ENCODE measurements around the gene CDK16.
"Not testable (repeated sequence)": the region's sequence is repeated elsewhere in the genome, so short reads cannot be mapped to it uniquely, and the experiment has no call there.

The CDK16 gene

GRCh38 chrX:47257620-47258019 is 39.1 kb downstream of the CDK16 start:
- not testable (repeated sequence) for DNase-seq

- DNase-seq: no peak
These were observed 46.1 kb downstream of the CDK16 start for GRCh38 chrX:47264483-47265173.

GRCh38 chrX:47266643-47267042 is 48.2 kb downstream of the CDK16 start:
- no peak for DNase-seq

- no peak for DNase-seq
These were observed 53.5 kb downstream of the CDK16 start for GRCh38 chrX:47272013-47272408.

- no peak for DNase-seq
These were observed 54.7 kb downstream of the CDK16 start for GRCh38 chrX:47273011-47273730.

- DNase-seq: no peak
These were observed 60.2 kb downstream of the CDK16 start for GRCh38 chrX:47278691-47279090.
